Measurements from ENCODE around the gene DIS3L2.

GRCh38 chr2:232146294-232146693 is 184.8 kb downstream of the DIS3L2 start:
- TF ChIP-seq CTCF (IDR thresholded peaks at IDR 0.05; ENCODE audit: control extremely low read depth in 1 of 3, insufficient read depth in 1 of 3, low read depth in 1 of 3, low read length in 3 of 3) (no peak), EP300 (IDR thresholded peaks at IDR 0.05; ENCODE audit: borderline replicate concordance in 1 of 2, low read depth in 2 of 2, low read length in 2 of 2) (no peak), BRCA1 (IDR thresholded peaks at IDR 0.05; ENCODE audit: low read depth, low read length) (no peak), TAF1 (IDR thresholded peaks at IDR 0.05; ENCODE audit: low read depth, low read length) (no peak), JUND (IDR thresholded peaks at IDR 0.05; ENCODE audit: low read length) (no peak), EZH2 (IDR thresholded peaks at IDR 0.05; ENCODE audit: low read depth, low read length, severe bottlenecking) (no peak), USF2 (IDR thresholded peaks at IDR 0.05; ENCODE audit: low read length) (no peak), CHD2 (IDR thresholded peaks at IDR 0.05; ENCODE audit: low read length) (no peak), CREB1 (IDR thresholded peaks at IDR 0.05) (no peak), RAD21 (IDR thresholded peaks at IDR 0.05 in 1 of 2, conservative IDR thresholded peaks at IDR 0.05 in 1 of 2; ENCODE audit: low read depth in 2 of 2, low read length in 2 of 2) (no peak), CEBPB (IDR thresholded peaks at IDR 0.05; ENCODE audit: low read depth, low read length) (no peak), SIN3A (conservative IDR thresholded peaks at IDR 0.05 in 1 of 2, IDR thresholded peaks at IDR 0.05 in 1 of 2; ENCODE audit: low read depth in 1 of 2, low read length in 2 of 2) (no peak), SP2 (IDR thresholded peaks at IDR 0.05; ENCODE audit: low read length) (no peak), GABPA (IDR thresholded peaks at IDR 0.05; ENCODE audit: borderline replicate concordance, insufficient read depth, low read length) (no peak)

Data from H1 (cell line).